HG03521 (cell line): ENCODE measurements around the gene DCAF11.

Source experiments
- ATAC-seq: cut with Tn5 transposase; IDR thresholded peaks from one replicate; pipeline ENCODE4 v1.9.1; 2021; ENCODE audit warnings: mild to moderate bottlenecking, moderate library complexity; ENCODE audit not compliant: unreplicated experiment

Gene DCAF11

DNA sequence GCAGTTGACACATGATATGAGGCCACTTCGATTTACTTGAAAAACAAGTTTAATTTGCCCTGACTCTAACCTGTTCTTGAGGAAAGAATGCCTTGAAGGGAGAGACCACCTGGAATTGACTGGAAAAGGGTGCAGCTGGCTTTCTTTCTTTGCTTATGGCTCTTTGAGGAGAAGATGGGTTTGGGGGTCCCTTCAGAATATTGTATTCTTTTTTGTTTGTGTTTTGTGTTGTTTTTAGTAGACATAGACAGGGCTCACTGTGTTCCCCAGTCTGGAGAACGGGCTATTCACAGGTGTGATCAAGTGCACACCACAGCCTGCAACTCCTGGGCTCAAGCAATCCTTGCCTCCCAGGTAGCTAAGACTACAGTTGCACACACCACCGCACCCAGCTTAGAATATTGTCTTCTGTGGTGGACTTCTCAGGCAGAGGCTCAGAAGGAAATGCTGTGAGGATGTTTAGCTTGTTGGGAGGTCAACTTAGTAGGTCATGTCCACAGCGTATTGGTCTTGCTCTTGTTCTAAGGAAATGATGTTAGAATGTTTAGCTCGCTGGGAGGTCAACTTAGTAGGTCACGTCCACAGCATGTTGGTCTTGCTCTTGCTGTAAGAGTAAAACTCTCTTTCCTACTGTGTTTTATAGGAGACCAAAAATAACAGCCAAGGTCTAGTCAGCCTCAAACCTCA, 1.7 kb downstream of the DCAF11 start:
- ATAC-seq, result no peak

DNA sequence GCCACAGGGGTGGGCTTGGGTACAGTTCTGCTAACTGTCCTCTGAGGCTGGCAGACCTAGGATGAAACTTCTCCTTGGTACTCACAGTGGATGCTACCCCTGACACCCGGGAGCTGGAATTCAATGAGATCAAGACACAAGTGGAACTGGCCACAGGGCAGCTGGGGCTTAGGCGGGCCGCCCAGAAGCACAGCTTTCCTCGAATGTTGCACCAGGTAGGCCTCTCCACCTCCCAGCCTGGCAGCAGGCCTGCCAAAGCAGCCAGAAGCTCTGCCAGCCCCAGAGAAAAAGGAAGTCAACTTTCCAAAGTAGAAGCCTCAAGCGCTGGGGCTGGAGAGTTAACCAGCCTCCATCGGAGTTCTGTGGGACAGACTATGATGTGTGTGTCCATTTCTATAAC, 2.6 kb downstream of the DCAF11 start:
- no peak for ATAC-seq

- no peak for ATAC-seq
Observed at GRCh38 chr14:24119691-24120090, 5.1 kb downstream of the DCAF11 start.

DNA sequence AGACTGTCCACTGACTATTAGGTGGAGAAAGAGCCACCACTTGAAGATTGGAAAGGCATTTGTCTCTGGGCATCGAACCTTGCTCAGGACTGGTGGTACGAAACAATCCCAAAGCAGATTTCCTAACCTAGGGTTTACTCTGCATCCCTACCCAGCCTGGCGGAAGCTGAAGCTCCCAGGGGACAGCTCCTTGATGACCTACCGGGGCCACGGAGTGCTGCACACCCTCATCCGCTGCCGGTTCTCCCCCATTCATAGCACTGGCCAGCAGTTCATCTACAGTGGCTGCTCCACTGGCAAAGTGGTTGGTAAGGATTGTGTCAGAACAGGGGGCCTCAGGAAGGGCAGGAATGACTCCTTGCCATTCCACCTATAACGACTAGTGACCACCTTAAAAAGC, 6.6 kb downstream of the DCAF11 start:
- ATAC-seq, result no peak

- ATAC-seq, result no peak
Observed at GRCh38 chr14:24122416-24122815, 7.8 kb downstream of the DCAF11 start.

DNA sequence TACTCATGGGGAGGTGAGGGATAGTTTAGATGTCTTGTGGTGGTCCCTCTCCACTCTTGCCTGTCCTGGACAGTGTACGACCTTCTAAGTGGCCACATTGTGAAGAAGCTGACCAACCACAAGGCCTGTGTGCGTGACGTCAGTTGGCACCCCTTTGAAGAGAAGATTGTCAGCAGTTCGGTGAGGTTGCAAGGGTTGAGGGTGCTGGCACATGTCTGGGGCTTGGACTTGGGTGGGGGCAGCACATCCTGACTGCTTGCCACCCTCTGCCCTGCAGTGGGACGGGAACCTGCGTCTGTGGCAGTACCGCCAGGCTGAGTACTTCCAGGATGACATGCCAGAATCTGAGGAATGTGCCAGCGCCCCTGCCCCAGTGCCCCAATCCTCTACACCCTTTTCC, 8.3 kb downstream of the DCAF11 start:
- no peak for ATAC-seq

- no peak for ATAC-seq
Observed at GRCh38 chr14:24123424-24124417, 9.1 kb downstream of the DCAF11 start.

GRCh38 chr14:24126939-24127338, 12.4 kb downstream of the DCAF11 start:
- no peak for ATAC-seq

DNA sequence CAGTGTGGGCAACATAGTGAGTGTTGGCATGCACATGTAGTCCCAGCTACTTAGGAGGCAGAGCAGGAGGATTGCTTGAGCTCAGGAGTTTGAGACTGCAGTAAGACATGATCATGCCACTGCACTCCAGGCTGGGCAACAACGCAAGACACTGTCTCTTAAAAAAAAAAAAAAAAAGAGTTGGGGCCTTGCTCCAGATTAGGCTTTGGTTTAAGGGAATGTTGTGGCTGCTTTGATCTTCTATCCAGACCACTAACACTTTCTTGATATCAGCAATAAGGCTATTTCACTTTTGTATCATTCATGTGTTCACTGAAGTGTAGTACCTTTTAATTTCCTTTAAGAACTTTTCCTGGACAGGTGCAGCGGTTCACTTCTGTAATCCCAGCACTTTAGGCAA, 13.1 kb downstream of the DCAF11 start:
- no peak for ATAC-seq

DNA sequence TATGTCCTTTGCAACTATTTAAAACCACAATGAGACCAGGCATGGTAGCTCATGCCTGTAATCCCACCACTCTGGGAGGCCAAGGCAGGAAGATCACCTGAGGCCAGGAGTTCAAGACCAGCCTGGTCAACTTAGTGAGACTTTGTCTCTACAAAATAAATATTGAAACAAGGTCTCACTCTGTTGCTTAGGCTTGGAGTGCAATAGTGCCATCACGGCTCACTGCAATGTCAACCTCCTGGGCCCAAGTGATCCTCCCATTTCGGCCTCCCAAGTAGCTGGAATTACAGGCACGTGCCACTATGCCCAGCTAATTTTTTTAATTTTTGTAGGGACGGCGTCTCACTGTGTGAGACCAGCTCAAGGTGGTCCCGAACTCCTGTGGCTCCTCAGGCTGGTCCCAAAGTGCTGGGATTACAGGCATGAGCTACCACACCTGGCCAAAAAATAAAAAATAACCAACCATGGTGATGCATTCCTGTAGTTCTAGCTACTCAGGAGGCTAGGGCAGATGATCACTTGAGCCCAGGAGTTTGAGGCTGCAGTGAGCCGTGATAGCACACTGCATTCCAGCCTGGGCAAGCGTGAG, 14.9 kb downstream of the DCAF11 start:
- ATAC-seq, result no peak

GRCh38 chr14:24130380-24130716, 15.8 kb downstream of the DCAF11 start, which contains the start of gene FITM1:
Gene FITM1 (plus strand): TSS chr14:24130659. CDS start chr14:24131564, 905 bp downstream.
- ATAC-seq, result no peak

DNA sequence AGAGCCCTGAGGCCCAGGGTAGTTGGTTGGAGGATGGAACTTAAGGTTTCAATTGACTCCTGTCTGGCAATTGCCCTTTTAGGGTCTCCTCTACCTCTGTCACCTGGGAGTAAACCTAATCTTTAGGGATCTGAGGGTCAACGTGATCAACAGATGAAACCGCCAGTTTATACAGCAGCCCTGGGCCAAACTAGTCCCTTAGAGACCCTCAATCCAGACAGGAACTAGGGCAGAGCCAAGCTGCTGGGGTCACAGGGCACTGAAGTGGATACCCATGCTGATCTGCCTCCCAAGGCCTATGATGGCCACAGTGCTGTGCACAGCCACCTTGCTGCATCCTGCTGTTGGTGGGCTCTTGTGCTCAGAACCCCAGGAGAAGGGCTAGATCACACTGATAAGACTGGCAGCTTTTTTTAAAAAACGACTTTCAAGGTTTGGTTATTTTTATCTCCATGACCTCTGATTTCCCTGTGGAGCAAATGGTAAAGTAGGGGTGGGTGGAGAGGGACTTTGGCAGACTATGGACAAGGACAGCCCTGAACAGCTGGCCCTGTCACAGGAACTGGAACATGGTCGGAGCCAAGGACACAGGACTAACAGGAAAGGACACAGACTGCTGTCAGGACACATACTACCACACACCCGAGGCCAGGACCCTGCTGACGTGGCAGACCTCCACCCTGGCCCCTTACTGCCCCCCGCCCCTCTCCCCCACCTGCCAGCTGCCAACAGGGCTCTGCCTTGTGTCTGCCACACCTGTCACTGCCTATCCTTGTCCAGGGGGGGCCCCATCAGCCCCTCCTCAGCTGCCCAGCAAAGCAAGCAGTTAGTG, 16.4 kb downstream of the DCAF11 start:
- no peak for ATAC-seq

- ATAC-seq, result no peak
Observed at GRCh38 chr14:24131549-24131966, 17.0 kb downstream of the DCAF11 start.

DNA sequence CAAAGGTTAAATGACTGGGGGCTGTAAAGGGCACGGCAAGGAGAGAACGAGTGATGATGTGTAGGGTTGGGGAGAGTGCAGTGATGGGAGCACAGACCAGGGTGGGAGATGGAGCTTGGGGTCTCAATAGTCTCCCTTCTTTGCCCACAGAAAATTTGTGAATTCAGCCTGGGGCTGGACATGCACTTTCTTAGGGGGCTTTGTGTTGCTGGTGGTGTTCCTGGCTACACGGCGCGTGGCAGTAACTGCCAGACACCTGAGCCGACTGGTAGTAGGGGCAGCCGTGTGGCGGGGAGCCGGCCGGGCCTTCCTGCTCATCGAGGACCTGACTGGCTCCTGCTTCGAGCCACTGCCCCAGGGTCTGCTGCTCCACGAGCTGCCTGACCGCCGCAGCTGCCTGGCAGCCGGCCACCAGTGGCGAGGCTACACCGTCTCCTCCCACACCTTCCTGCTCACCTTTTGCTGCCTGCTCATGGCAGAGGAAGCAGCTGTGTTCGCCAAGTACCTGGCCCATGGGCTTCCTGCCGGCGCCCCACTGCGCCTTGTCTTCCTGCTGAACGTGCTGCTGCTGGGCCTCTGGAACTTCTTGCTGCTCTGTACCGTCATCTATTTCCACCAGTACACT, 17.6 kb downstream of the DCAF11 start:
- ATAC-seq, result no peak

DNA sequence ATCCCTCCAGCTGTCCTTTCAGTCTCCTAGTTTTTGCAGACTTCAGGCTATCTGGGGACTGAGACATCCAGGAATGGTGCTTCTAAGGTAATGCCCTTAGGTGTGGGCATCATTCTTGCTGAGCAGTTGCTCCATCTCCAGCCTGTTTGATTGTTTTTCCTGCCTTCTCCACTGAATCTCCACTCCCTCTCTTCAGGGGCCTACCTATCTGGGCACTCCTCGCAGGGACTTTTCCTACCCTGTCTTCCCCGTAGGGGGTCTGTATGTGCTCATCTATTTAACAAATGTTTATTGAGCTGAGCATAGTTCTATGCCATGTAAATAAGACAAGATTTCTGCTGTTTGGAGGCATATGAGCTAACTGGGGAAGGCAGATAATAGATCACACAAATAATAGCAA, 18.4 kb downstream of the DCAF11 start:
- ATAC-seq, result no peak

- ATAC-seq, result no peak
Observed at GRCh38 chr14:24133735-24134134, 19.2 kb downstream of the DCAF11 start.

DNA sequence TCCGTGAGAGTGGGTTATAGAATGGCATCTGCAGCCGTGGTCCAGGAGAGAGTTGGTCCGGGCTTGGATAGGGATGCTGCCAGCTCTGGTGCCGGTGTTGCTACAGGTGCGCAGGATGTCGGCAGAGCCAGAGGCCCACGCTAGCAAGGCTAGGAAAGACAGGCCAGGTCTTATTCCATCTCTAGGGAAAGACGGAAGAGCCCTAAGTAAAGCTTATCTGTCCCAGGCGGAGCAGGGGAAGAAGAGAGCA, 20.9 kb downstream of the DCAF11 start:
- ATAC-seq, result peak; percentile 5

GRCh38 chr14:24135834-24136683, 21.5 kb downstream of the DCAF11 start, which contains the start of gene PSME1:
Gene PSME1 (plus strand): TSS chr14:24136194. CDS start chr14:24136263, 69 bp downstream.
- peak; percentile 82 for ATAC-seq

DNA sequence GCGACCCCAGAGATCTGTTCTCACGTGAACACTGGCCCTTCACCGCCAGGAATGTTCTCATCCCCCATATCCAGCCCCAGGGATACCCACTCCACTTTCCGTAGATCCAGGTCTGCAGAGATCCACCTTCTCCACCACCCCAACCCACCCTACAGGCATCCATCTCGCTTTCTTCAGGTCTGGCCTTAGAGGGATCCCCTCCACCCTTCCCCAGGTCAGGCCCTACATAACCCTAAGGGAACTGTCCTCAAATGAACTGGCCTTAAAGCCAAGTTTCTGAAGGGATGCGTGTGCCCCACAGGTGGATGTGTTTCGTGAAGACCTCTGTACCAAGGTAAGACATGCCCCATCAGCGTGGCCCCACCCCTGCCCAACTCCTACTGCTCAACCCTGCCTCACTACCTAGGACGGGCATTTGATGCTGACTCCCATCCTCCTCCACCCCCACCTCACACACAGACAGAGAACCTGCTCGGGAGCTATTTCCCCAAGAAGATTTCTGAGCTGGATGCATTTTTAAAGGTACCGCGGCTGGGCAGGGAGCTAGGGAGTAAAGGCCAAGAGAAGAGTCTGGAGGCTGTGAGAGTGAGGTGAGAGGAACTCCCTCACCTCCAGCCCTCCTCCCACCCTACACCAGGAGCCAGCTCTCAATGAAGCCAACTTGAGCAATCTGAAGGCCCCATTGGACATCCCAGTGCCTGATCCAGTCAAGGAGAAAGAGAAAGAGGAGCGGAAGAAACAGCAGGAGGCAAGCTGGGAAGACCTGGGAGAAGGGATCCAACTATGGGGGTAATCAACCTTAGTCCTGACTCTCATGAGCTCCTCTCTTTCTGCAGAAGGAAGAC, 22.3 kb downstream of the DCAF11 start:
- ATAC-seq, result no peak
